K562 (cell line): Measurements from ENCODE around the gene HMCN2. TPM values are rescaled to one million over a fixed set of nuclear protein-coding genes. Genes with fewer than 3 reads are reported as not detected.

ENCODE experiments used
- E2F3 ChIP-seq: fragments of 250-450 bp; sonication (Bioruptor Pico); IDR thresholded peaks from 2 replicates; pipeline ENCODE4 v1.4.0; 2020; ENCODE audit warnings: mild to moderate bottlenecking
- ILF3 ChIP-seq: fragments of 450-650 bp; IDR thresholded peaks from 2 replicates; pipeline ENCODE4 v1.6.1; 2018; ENCODE audit warnings: antibody characterized with exemption, mild to moderate bottlenecking, moderate library complexity, borderline replicate concordance
- MLLT1 ChIP-seq, 2 experiments: fragments of 450-650 bp; IDR thresholded peaks; 2 replicates each; pipeline ENCODE4 v1.6.1; 2016
- NR2C1 ChIP-seq, 2 experiments: fragments of 450-650 bp; IDR thresholded peaks; 2 replicates each; pipeline ENCODE4 v1.6.1; 2017; ENCODE audit warnings: mild to moderate bottlenecking in 2 of 2, antibody characterized with exemption in 1 of 2, inconsistent platforms in 1 of 2, missing compliant biosample characterization in 1 of 2, missing genetic modification characterization in 1 of 2
- NR4A1 ChIP-seq, 2 experiments: fragments of 250-450 bp in 1 of 2; fragments of 450-650 bp in 1 of 2; sonication (Bioruptor Pico) in 1 of 2; IDR thresholded peaks; 2 replicates each; pipeline versions ENCODE4 v1.4.0 to v1.6.1; 2016 to 2020; ENCODE audit warnings: mild to moderate bottlenecking in 2 of 2, missing compliant biosample characterization in 1 of 2, missing genetic modification characterization in 1 of 2, moderate library complexity in 1 of 2
- ZBTB17 ChIP-seq: fragments of 450-650 bp; formaldehyde crosslinking; IDR thresholded peaks from 2 replicates; pipeline ENCODE4 v1.4.0; 2020; ENCODE audit warnings: mild to moderate bottlenecking
- ZMIZ1 ChIP-seq, 2 experiments: fragments of 150-350 bp in 1 of 2; IDR thresholded peaks; 2 replicates each; pipeline ENCODE4 v1.6.1; 2012 to 2016; ENCODE audit warnings: low read depth in 2 of 2, low read length in 2 of 2, mild to moderate bottlenecking in 1 of 2, moderate library complexity in 1 of 2
- ZNF23 ChIP-seq: fragments of 250-450 bp; sonication (Bioruptor Pico); IDR thresholded peaks from 2 replicates; pipeline ENCODE4 v1.4.0; 2020; ENCODE audit warnings: mild to moderate bottlenecking
- ZNF3 ChIP-seq: fragments of 250-450 bp; sonication (Bioruptor Pico); IDR thresholded peaks from 2 replicates; pipeline ENCODE4 v1.5.0; 2021; ENCODE audit warnings: mild to moderate bottlenecking, moderate library complexity
- ZNF778 ChIP-seq: fragments of 450-650 bp; formaldehyde crosslinking; IDR thresholded peaks from 2 replicates; pipeline ENCODE4 v1.4.0; 2020; ENCODE audit warnings: mild to moderate bottlenecking, moderate library complexity
- polyA plus RNA-seq, 8 experiments: library from polyadenylated mRNA; depleted of rRNA in 4 of 8; stranded (reverse) in 5 of 8; unstranded in 3 of 8; fragments of >200 nt; fragmentation: Nextera tagmentation in 2 of 8; fragmentation: Illumina TruSeq in 1 of 8; extraction: Ambion mirVana in 2 of 8; extraction: Trizol in 1 of 8; gene quantifications; 2 replicates each; pipeline versions ENCODE4 v1.2.1 to v1.2.3, GENCODE V29; 2011 to 2014; ENCODE audit warnings: inconsistent platforms in 1 of 8, missing spikeins in 1 of 8
- total RNA-seq, 7 experiments: library from RNA; depleted of rRNA in 6 of 7; stranded (reverse); fragments of >200 nt in 6 of 7; fragmentation: Illumina TruSeq in 2 of 7; extraction: Trizol in 2 of 7; gene quantifications; 2 replicates each; pipeline versions ENCODE4 v1.2.1 to v1.2.3, GENCODE V29; 2011 to 2021; ENCODE audit warnings: low replicate concordance in 1 of 7
- TF ChIP-seq, protein P1 (sequence below), 2 experiments: fragments of 450-650 bp; formaldehyde crosslinking in 1 of 2; IDR thresholded peaks; 2 replicates each; pipeline versions ENCODE4 v1.4.0 to v1.6.1; 2014 to 2020; ENCODE audit warnings: mild to moderate bottlenecking in 2 of 2, borderline replicate concordance in 1 of 2, low read depth in 1 of 2

The HMCN2 gene
- total and polyA plus RNA-seq, 9 of the 15 experiments (the other 6 are each of a cell fraction or from before 2014, with no cell fraction given): 0.01 TPM; not detected in 8

DNA sequence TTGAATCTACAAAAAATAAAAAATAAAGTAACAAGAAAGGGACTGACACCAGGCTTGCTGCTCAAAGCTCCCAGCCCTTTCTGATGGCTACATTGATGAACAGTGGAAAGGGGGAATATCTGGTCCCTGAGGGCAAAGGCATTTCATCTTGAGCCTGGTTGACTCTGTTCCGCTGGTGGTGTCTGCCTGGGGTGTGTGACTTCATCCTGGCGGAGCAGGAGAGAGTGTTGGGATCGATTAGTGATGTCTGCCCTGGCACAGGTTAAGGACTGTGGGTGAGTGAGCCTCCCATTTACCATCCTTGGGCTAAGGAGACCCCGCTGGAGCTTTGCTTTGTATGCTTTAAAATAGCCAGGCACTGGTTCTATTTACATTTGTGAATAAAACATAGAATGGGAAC lies 122.3 kb downstream of the HMCN2 start (continued):
- TF ChIP-seq ZMIZ1 (IDR thresholded peaks at IDR 0.05; ENCODE audit: low read depth in 2 of 2, low read length in 2 of 2) (peak in 1 of 2 experiments; percentile 75; a peak in 2 of 4 replicates), ZBTB17 (CRISPR knock-in tag) (peak; percentile 97), E2F3 (CRISPR knock-in tag) (no peak), ZNF3 (CRISPR knock-in tag) (no peak), ZNF23 (CRISPR knock-in tag) (peak; percentile 80), MLLT1 (IDR thresholded peaks at IDR 0.05) (peak in 1 of 2 experiments; percentile 98; a peak in 2 of 4 replicates), NR4A1 (CRISPR knock-in tag; IDR thresholded peaks at IDR 0.05) (no peak), NR4A1 (tag; IDR thresholded peaks at IDR 0.05) (no peak), ZNF778 (CRISPR knock-in tag) (no peak), ILF3 (no peak), NR2C1 (IDR thresholded peaks at IDR 0.05) (no peak), NR2C1 (tag; IDR thresholded peaks at IDR 0.05) (no peak)
- TF ChIP-seq, protein P1, sequence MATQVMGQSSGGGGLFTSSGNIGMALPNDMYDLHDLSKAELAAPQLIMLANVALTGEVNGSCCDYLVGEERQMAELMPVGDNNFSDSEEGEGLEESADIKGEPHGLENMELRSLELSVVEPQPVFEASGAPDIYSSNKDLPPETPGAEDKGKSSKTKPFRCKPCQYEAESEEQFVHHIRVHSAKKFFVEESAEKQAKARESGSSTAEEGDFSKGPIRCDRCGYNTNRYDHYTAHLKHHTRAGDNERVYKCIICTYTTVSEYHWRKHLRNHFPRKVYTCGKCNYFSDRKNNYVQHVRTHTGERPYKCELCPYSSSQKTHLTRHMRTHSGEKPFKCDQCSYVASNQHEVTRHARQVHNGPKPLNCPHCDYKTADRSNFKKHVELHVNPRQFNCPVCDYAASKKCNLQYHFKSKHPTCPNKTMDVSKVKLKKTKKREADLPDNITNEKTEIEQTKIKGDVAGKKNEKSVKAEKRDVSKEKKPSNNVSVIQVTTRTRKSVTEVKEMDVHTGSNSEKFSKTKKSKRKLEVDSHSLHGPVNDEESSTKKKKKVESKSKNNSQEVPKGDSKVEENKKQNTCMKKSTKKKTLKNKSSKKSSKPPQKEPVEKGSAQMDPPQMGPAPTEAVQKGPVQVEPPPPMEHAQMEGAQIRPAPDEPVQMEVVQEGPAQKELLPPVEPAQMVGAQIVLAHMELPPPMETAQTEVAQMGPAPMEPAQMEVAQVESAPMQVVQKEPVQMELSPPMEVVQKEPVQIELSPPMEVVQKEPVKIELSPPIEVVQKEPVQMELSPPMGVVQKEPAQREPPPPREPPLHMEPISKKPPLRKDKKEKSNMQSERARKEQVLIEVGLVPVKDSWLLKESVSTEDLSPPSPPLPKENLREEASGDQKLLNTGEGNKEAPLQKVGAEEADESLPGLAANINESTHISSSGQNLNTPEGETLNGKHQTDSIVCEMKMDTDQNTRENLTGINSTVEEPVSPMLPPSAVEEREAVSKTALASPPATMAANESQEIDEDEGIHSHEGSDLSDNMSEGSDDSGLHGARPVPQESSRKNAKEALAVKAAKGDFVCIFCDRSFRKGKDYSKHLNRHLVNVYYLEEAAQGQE (IDR thresholded peaks at IDR 0.05; ENCODE audit: borderline replicate concordance): peak; percentile 36; the same call in 1 of the 2 replicates
- TF ChIP-seq, protein P1 (CRISPR knock-in tag; IDR thresholded peaks at IDR 0.05; ENCODE audit: low read depth): no peak
